Astrocyte of the cerebellum (primary cell): ENCODE data around the gene RIN1.
A peak's percentile ranks its signal among the peaks of the same experiment; 100 is the strongest.

Experiments
- DNase-seq: peaks from one replicate; pipeline ENCODE4 v3.0.0-alpha.2; 2011; ENCODE audit warnings: low read depth
- H3K4me3 ChIP-seq: 2 replicates; pipeline ENCODE4 v1.5.1; 2011; ENCODE audit warnings: mild to moderate bottlenecking, low read depth, low read length, moderate library complexity
- in situ Hi-C: cut with HindIII; loops from 2 replicates; pipeline ENCODE4 v1.10.0; 2017; ENCODE audit warnings: low sequenced_read_pairs
- TF ChIP-seq, protein P1 (sequence below): IDR thresholded peaks from 2 replicates; pipeline ENCODE4 v1.5.1; 2012; ENCODE audit warnings: low read length, low read depth, moderate library complexity, mild to moderate bottlenecking; ENCODE audit errors: missing control alignments

The RIN1 gene

GRCh38 chr11:66337103-66337899 lies 1.1 kb upstream of the RIN1 start:
- TF ChIP-seq, protein P1, sequence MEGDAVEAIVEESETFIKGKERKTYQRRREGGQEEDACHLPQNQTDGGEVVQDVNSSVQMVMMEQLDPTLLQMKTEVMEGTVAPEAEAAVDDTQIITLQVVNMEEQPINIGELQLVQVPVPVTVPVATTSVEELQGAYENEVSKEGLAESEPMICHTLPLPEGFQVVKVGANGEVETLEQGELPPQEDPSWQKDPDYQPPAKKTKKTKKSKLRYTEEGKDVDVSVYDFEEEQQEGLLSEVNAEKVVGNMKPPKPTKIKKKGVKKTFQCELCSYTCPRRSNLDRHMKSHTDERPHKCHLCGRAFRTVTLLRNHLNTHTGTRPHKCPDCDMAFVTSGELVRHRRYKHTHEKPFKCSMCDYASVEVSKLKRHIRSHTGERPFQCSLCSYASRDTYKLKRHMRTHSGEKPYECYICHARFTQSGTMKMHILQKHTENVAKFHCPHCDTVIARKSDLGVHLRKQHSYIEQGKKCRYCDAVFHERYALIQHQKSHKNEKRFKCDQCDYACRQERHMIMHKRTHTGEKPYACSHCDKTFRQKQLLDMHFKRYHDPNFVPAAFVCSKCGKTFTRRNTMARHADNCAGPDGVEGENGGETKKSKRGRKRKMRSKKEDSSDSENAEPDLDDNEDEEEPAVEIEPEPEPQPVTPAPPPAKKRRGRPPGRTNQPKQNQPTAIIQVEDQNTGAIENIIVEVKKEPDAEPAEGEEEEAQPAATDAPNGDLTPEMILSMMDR: peak; percentile 14
- H3K4me3 ChIP-seq: peak overlapping the region; percentile 2
- in situ Hi-C loops: loop anchor here (10.0 kb wide), 1 partner anchor 62 kb away; the partner anchor contains the start of gene CNIH2
- no peak for DNase-seq

GRCh38 chr11:66335531-66336233 lies 552 bp downstream of the RIN1 start:
- TF ChIP-seq, protein P1: no peak
- in situ Hi-C loops: loop anchor here (10.0 kb wide), 1 partner anchor 61 kb away; the partner anchor contains the start of gene CNIH2
- peak overlapping the region; percentile 77 for H3K4me3 ChIP-seq
- no peak for DNase-seq

DNA sequence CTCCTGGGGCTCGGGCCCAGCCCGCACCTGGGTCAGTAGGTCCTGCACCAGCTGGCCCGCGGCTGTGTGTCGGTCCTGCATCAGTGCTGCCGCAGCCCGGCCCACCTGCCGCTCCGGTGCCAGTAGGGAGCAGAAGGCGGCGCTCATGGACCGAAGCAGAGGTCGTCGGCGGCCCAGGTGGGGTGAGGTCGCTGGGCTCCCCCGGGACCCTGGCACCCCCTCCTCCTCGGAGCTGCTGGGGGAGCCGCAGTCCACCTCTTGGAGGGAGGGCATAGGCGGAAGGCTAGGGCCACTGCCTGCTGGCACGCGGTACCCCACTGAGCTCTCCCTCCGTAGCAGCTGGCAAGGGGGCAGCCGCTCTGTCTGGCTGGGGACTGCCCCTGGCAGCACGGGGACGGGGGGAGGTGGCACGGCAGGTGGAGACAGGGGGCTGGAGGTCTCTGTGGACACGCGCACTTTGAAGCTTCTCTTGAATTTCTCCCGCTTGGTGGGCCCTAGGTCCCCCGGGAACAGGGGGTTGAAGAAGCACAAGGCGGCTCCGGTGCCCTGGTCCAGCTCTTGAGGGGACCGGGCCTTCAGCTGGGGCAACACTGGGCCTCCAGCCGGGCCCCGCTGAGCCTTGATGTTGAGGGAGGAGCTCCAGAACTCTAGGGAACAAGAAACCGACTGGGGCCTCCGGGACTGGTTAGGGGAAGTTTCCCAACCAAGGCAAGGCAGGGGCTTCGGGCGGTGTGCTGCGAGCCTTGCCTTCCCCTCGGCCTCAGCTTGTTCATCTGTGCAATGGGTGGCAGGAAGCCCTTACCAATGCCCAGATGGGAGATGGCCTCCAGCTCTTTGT lies 1.4 kb downstream of the RIN1 start:
- in situ Hi-C loops: loop anchor here (10.0 kb wide), 1 partner anchor 60 kb away; the partner anchor contains the start of gene CNIH2
- TF ChIP-seq, protein P1: no peak
- H3K4me3 ChIP-seq: peak overlapping the region; percentile 77
- no peak for DNase-seq

DNA sequence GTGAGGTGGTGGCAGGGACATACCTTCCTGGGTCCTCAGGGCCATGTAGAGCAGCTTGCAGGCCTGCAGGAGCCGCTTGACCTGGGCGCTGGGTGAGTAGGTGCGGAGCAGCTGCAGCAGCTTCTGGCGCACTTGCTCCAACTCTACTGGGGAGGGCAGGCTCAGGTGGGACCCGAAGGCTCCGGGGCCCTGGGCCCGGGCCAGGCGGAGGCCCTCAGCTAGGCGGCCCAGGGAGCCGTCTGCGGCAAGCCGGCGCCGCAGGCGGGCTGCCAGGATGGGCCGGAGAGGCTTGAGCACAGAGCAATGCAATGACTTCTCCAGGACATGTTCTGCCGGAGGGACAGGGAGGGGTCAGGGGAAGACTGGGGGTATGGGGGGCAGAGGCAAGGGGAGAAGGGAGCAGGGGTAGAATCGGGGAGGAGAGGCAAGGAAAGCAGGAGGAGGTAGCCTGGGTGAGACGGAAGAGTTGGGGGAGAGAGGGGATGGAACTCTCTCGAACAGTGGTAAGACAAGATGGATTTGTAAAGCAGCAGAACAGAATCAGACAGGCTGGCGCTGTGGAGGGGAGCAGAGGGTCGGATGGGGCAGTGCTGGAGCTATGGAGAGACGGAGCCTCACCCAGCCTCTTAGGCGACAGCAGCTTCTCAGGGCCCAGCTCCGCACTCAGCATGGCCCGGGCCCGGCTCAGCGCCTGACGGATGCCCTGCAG lies 2.2 kb downstream of the RIN1 start:
- TF ChIP-seq, protein P1: no peak
- peak overlapping the region; percentile 77 for H3K4me3 ChIP-seq
- no peak for DNase-seq
- in situ Hi-C loops: loop anchor here (10.0 kb wide), 1 partner anchor 59 kb away; the partner anchor contains the start of gene CNIH2

DNA sequence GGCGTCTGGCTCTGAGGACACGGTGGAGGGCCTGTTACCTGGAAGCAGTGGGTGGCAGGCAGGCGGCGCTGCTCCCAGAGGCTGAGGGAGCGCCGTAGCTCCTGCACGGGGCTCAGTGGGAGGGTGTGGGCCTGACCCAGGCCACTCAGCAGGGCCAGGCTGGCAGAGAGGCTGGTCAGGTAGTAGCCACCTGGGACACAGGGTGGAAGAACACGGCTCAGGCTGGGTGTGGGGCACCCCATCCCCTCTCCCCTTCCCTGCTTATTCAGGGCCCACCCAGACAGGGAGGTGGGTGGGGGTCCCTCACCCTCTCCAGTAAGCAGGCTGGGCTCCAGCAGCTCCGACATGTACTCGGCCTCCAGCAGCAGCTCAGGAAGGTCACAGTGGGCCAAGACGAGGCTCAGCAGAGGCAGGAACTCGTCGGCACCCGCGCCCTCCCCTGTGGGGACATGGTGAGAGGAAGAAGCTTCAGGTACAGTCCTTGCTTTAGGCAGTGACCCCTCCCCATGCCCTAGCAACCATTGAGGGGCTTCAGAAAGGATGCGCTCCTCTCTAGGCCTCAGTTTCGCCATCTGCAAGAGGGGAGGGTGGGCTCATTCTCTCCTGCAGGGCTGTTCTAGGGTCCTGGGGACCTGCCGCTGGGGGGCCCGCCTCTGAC lies 2.9 kb downstream of the RIN1 start:
- H3K4me3 ChIP-seq: peak overlapping the region; percentile 77
- no peak for DNase-seq
- TF ChIP-seq, protein P1: no peak
- in situ Hi-C loops: loop anchor here (10.0 kb wide), 1 partner anchor 59 kb away; the partner anchor contains the start of gene CNIH2
